Measurements from ENCODE around the gene RAB11A.
A peak's percentile ranks its signal among the peaks of the same experiment; 100 is the strongest.

The RAB11A gene

GRCh38 chr15:65916664-65917406 is 47.5 kb downstream of the RAB11A start:
- peak overlapping the region; percentile 45 for H3K4me3 ChIP-seq (ENCODE audit: low read depth, low read length)
- peak; percentile 76 for TF ChIP-seq CTCF (IDR thresholded peaks at IDR 0.05; ENCODE audit: insufficient read depth, low read depth, low read length, missing control alignments)
- peak; percentile 90 for DNase-seq (ENCODE audit: low read depth)

DNA sequence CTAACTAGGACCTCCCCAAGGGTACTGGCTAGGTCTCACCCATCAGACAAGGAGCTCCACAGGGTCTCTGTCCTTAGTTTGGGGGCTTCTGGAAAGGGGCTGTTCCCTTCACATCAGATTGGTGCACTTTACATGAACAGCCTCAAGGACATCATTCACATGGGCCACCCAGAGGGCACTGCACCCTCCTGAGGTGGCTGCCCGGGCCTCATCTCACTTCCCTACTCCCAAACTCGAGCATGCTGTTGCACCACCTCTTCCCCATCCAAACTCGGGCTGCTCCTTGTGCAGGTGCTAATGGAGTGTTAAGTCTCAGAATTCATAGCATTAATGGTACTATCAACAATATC is 48.1 kb downstream of the RAB11A start:
- TF ChIP-seq CTCF (IDR thresholded peaks at IDR 0.05; ENCODE audit: insufficient read depth, low read depth, low read length, missing control alignments): no peak
- no peak for DNase-seq (ENCODE audit: low read depth)
- no peak overlapping the region for H3K4me3 ChIP-seq (ENCODE audit: low read depth, low read length)

GRCh38 chr15:65917936-65918335 is 48.6 kb downstream of the RAB11A start:
- TF ChIP-seq CTCF (IDR thresholded peaks at IDR 0.05; ENCODE audit: insufficient read depth, low read depth, low read length, missing control alignments): no peak
- DNase-seq (ENCODE audit: low read depth): no peak
- H3K4me3 ChIP-seq (ENCODE audit: low read depth, low read length): no peak overlapping the region

DNA sequence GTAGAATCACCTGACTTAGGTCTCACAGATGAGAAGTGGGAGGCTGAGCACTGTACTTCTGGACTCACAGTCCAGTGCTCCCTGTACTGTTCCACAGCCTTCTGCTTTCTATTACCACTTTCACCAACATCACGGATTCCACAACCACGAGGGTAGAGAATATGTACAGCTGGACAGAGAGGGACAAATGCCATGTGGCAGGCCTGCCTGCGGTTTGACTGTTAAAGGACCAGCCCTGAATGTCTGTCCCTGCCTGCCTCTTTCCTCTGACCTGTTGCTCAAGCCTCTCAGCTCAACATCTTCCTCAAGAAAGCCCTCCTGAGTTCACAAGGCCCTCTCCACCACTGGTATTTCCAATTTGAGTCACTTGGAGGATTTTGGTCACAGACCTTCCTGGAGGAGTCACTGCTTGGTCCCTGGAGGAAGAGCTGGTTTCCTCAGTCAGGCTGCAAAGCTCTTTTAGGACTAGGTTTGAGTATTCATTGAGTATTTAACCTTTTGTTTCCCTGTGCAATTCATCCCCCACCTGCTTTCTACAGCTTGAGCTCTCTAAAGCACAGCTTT is 49.1 kb downstream of the RAB11A start:
- TF ChIP-seq CTCF (IDR thresholded peaks at IDR 0.05; ENCODE audit: insufficient read depth, low read depth, low read length, missing control alignments): no peak

GRCh38 chr15:65918945-65919344 is 49.7 kb downstream of the RAB11A start:
- TF ChIP-seq CTCF (IDR thresholded peaks at IDR 0.05; ENCODE audit: insufficient read depth, low read depth, low read length, missing control alignments): no peak
- peak; percentile 63 for DNase-seq (ENCODE audit: low read depth)
- no peak overlapping the region for H3K4me3 ChIP-seq (ENCODE audit: low read depth, low read length)

More for the DNA sequence above, 49.1 kb downstream of the RAB11A start:
- peak; percentile 86 for DNase-seq (ENCODE audit: low read depth)
- H3K4me3 ChIP-seq (ENCODE audit: low read depth, low read length): no peak overlapping the region

- DNase-seq (ENCODE audit: low read depth): no peak
- TF ChIP-seq CTCF (IDR thresholded peaks at IDR 0.05; ENCODE audit: insufficient read depth, low read depth, low read length, missing control alignments): no peak
These were observed 50.1 kb downstream of the RAB11A start for GRCh38 chr15:65919353-65919752.

DNA sequence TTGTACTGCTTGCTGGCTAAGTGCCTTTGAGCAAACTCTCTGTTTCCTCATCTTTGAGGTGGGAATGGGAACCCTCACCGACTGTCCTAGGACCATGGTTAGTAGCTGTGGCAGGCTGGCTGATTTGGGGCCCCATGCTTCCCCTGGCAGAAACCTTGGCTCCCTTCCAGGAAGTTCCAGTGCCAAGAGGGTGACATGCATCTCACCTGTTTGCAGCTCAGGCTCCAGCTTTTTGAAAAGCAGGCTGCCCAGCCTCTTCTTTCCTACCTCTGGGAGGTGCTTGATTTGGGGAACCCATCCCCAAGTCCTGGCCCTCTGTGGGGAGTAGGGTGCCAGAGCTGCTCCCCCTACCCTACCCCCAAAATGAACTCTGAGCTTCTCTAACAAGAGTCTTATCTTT is 50.8 kb downstream of the RAB11A start:
- no peak for TF ChIP-seq CTCF (IDR thresholded peaks at IDR 0.05; ENCODE audit: insufficient read depth, low read depth, low read length, missing control alignments)
- no peak overlapping the region for H3K4me3 ChIP-seq (ENCODE audit: low read depth, low read length)
- DNase-seq (ENCODE audit: low read depth): peak; percentile 31

More at GRCh38 chr15:65919353-65919752, 50.1 kb downstream of the RAB11A start:
- H3K4me3 ChIP-seq (ENCODE audit: low read depth, low read length): no peak overlapping the region

Measured in GM12865 (cell line).